LNCAP (cell line): ENCODE results near the gene KDM2B.

Experiments
- CTCF ChIP-seq: fragments of 450-650 bp; IDR thresholded peaks from 2 replicates; pipeline ENCODE4 v1.5.1; 2017; ENCODE audit warnings: mild to moderate bottlenecking

The KDM2B gene

DNA sequence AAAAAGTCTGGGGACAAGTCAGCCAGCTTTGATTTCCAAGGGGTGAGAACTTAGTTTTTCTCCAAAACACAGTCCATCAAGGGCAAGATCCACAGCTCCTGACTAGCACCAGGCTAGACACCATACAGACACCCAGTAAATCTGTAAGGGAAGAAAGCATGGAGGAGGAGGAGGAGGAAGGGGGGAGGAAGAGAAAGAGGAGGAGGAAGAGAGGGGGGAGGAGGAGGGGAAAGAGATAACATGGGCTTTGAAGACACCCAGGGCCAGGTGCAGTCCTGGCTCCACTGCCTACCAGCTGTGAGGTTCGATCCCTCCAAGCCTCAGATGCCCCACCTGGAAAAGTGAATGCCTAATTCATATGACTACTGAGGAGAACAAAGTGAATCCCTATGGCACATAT, 18.3 kb downstream of the KDM2B start:
- no peak for TF ChIP-seq CTCF

DNA sequence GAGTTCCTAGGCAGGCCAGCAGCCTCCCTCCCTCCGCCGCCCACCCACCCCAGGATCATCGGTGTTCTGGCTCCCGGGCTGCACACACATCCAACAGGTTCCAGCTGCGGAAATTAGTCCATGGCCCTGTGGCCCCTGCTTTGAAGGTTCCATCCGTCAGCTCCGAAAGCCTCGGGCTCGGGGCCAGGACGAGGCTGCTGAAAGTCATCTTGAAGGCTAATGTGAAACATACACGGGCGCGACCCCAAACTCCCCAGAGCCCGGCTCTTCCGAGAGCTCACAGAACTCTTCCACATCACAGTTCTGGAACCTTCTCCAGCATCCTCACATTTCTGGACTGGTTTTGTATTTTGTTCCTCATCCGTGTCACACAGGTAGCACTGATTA, 19.8 kb downstream of the KDM2B start:
- no peak for TF ChIP-seq CTCF

- TF ChIP-seq CTCF, result no peak
These were observed 20.3 kb downstream of the KDM2B start for GRCh38 chr12:121560392-121561008.

DNA sequence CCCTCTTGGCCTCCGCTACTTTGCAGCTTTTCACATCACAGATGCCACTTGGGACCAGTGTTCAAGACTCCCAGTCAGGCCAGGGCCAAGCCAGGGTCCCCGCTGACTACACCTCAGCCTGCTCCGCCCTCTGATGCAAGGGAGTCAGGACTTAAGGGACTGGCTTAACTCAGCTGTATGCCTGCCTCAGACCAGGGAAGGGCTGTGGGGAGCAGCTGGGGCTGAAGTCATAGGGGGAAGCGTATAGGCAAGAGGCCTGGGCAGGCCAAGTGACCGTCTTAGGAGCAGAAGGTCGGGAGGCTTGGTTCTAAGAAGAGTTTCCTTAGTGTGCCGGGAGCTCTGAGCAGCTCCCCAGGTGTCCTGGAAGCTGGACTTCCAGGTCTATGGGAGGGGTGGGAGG, 21.9 kb downstream of the KDM2B start:
- no peak for TF ChIP-seq CTCF

GRCh38 chr12:121550974-121551634, 29.7 kb downstream of the KDM2B start:
- TF ChIP-seq CTCF, result no peak

GRCh38 chr12:121549075-121549474, 31.7 kb downstream of the KDM2B start:
- no peak for TF ChIP-seq CTCF

DNA sequence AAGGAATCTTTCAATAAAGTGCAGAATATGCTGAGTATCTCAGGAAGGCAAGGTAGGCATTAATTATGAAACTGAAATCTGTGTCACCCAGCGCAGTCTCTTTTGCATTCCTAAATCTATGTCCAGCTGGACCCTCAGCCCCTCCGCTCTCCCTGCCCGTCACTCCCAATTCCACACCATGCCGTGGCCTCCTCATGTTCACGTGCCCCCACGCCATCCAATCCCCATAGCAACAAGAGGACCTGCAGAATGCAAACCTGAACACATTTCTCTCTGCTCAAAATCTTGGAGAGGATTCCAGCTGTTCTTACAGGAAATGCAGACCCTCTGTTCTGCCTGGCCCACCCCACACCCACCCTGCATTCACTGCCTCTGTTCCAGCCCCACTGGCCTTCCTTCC, 35.3 kb downstream of the KDM2B start:
- no peak for TF ChIP-seq CTCF
